H1 (cell line): Measurements from ENCODE around the gene APEX2. TPM values are rescaled to one million over a fixed set of nuclear protein-coding genes. Genes with fewer than 3 reads are reported as not detected.

ENCODE experiments used
- CTCF ChIA-PET: fragments of 300-600 bp; sonication (Branson Sonifier 250); formaldehyde crosslinking; loops from one replicate; lab custom pipeline; 2021; ENCODE audit not compliant: partially characterized antibody; lab: Charles Lee
- POLR2A ChIA-PET: fragments of 300-600 bp; sonication (Branson Sonifier 250); formaldehyde crosslinking; loops from one replicate; lab custom pipeline; 2021; ENCODE audit warnings: inconsistent platforms; ENCODE audit not compliant: partially characterized antibody; lab: Charles Lee
- DNase-seq, 2 experiments: peaks; one replicate each; pipeline versions ENCODE4 v3.0.0 to v3.0.0-alpha.2; 2010 to 2022; ENCODE audit warnings: low spot score in 2 of 2, low read depth in 1 of 2, mixed read lengths in 1 of 2
- FAIRE-seq: peaks from 2 replicates; lab custom pipeline; 2011; peaks lifted over from hg19 to GRCh38; lab: Jason Lieb, UNC
- H2AFZ ChIP-seq: 2 replicates; pipeline ENCODE4 v1.8.1; 2012; ENCODE audit warnings: low read length, inconsistent platforms
- H2AK5ac ChIP-seq: 2 replicates; pipeline ENCODE4 v1.6.1; 2013; ENCODE audit warnings: low read depth, low read length
- H2BK120ac ChIP-seq: replicated peaks from 2 replicates; pipeline ENCODE3; 2013; ENCODE audit warnings: low read depth, low read length, inconsistent platforms
- H2BK12ac ChIP-seq: 2 replicates; pipeline ENCODE4 v1.6.1; 2013; ENCODE audit warnings: low read depth, low read length
- H2BK15ac ChIP-seq: 2 replicates; pipeline ENCODE4 v1.6.1; 2013; ENCODE audit warnings: low read length
- H2BK20ac ChIP-seq: 2 replicates; pipeline ENCODE4 v1.6.1; 2013; ENCODE audit warnings: low read length
- H2BK5ac ChIP-seq: 2 replicates; pipeline ENCODE4 v1.6.1; 2013; ENCODE audit warnings: low read depth, low read length
- H3K14ac ChIP-seq: 2 replicates; pipeline ENCODE4 v1.6.1; 2013; ENCODE audit warnings: inconsistent platforms; ENCODE audit not compliant: insufficient read length
- H3K18ac ChIP-seq: 2 replicates; pipeline ENCODE4 v1.6.1; 2013; ENCODE audit warnings: low read length; ENCODE audit errors: extremely low read depth
- H3K23ac ChIP-seq: 2 replicates; pipeline ENCODE4 v1.6.1; 2013; ENCODE audit warnings: inconsistent platforms; ENCODE audit not compliant: insufficient read length
- H3K23me2 ChIP-seq: 2 replicates; pipeline ENCODE4 v1.6.1; 2013; ENCODE audit warnings: low read depth, low read length
- H3K27ac ChIP-seq: 2 replicates; pipeline ENCODE4 v1.6.1; 2011; ENCODE audit warnings: low read depth, low read length, inconsistent platforms
- H3K27me3 ChIP-seq, 4 experiments: replicated peaks in 1 of 4; 1 replicate in 1 of 4; 2 replicates in 3 of 4; pipeline versions ENCODE4 v1.6.1 to v1.8.1; 2011 to 2013; ENCODE audit warnings: low read length in 3 of 4, mild to moderate bottlenecking in 3 of 4, inconsistent platforms in 2 of 4, mixed read lengths in 2 of 4, moderate library complexity in 1 of 4; ENCODE audit not compliant: control insufficient read depth in 3 of 4, insufficient read depth in 3 of 4; ENCODE audit errors: extremely low read depth in 1 of 4
- H3K36me3 ChIP-seq, 4 experiments: 2 replicates each; pipeline versions ENCODE4 v1.6.1 to v1.8.1; 2011 to 2013; ENCODE audit warnings: mild to moderate bottlenecking in 4 of 4, low read length in 3 of 4, moderate library complexity in 2 of 4, control low read depth in 1 of 4, inconsistent platforms in 1 of 4; ENCODE audit not compliant: insufficient read depth in 4 of 4, control insufficient read depth in 2 of 4
- H3K4ac ChIP-seq: replicated peaks from 2 replicates; pipeline ENCODE3; 2013; ENCODE audit warnings: low read length, low read depth, mixed read lengths, inconsistent platforms; ENCODE audit not compliant: insufficient read length
- H3K4me1 ChIP-seq, 4 experiments: replicated peaks in 1 of 4; 1 replicate in 1 of 4; 2 replicates in 3 of 4; pipeline versions ENCODE4 v1.6.1 to v1.8.1; 2011 to 2013; ENCODE audit warnings: low read length in 3 of 4, inconsistent platforms in 2 of 4, mixed read lengths in 1 of 4; ENCODE audit not compliant: insufficient read depth in 4 of 4, control insufficient read depth in 3 of 4
- H3K4me2 ChIP-seq, 2 experiments: 2 replicates each; pipeline versions ENCODE4 v1.6.1 to v1.8.1; 2011 to 2013; ENCODE audit warnings: low read depth in 2 of 2, low read length in 2 of 2, control low read depth in 1 of 2, inconsistent platforms in 1 of 2, mild to moderate bottlenecking in 1 of 2; ENCODE audit not compliant: insufficient read depth in 1 of 2
- H3K4me3 ChIP-seq, 4 experiments: fragments of 200-600, 300-600 bp in 1 of 4; sonication (generic), shearing (Covaris generic), sonication (Bioruptor Twin) in 1 of 4; 2 replicates each; pipeline versions ENCODE4 v1.5.1 to v1.8.1; 2011 to 2016; ENCODE audit warnings: low read length in 4 of 4, low read depth in 3 of 4, control low read depth in 2 of 4, inconsistent platforms in 2 of 4, mild to moderate bottlenecking in 2 of 4, mixed read lengths in 1 of 4, moderate library complexity in 1 of 4; ENCODE audit not compliant: insufficient read depth in 2 of 4; ENCODE audit errors: extremely low read depth in 1 of 4
- H3K56ac ChIP-seq: replicated peaks from 2 replicates; pipeline ENCODE3; 2013; ENCODE audit warnings: low read depth, mild to moderate bottlenecking, mixed read lengths, low read length, inconsistent platforms; ENCODE audit not compliant: insufficient read length
- H3K79me1 ChIP-seq: 2 replicates; pipeline ENCODE4 v1.6.1; 2013; ENCODE audit warnings: low read depth, low read length, control low read depth
- H3K79me2 ChIP-seq, 2 experiments: 2 replicates each; pipeline versions ENCODE4 v1.6.1 to v1.8.1; 2012 to 2013; ENCODE audit warnings: low read length in 2 of 2, mild to moderate bottlenecking in 2 of 2, inconsistent platforms in 1 of 2; ENCODE audit not compliant: insufficient read depth in 2 of 2, control insufficient read depth in 1 of 2
- H3K9ac ChIP-seq, 4 experiments: replicated peaks in 1 of 4; 1 replicate in 1 of 4; 2 replicates in 3 of 4; pipeline versions ENCODE4 v1.6.1 to v1.8.1; 2011 to 2013; ENCODE audit warnings: low read depth in 3 of 4, low read length in 3 of 4, control low read depth in 2 of 4, mild to moderate bottlenecking in 2 of 4, moderate library complexity in 2 of 4, inconsistent platforms in 1 of 4; ENCODE audit errors: extremely low read depth in 1 of 4
- H3K9me3 ChIP-seq, 2 experiments: 2 replicates each; pipeline versions ENCODE4 v1.6.1 to v1.8.1; 2012 to 2013; ENCODE audit warnings: mild to moderate bottlenecking in 2 of 2, moderate library complexity in 2 of 2, control low read depth in 1 of 2, inconsistent platforms in 1 of 2, low read depth in 1 of 2, low read length in 1 of 2, mixed read lengths in 1 of 2; ENCODE audit not compliant: insufficient read depth in 2 of 2
- H4K20me1 ChIP-seq, 2 experiments: replicated peaks in 1 of 2; 2 replicates each; pipeline versions ENCODE3 to v1.8.1; 2011 to 2013; ENCODE audit warnings: inconsistent platforms in 2 of 2, low read length in 2 of 2, mild to moderate bottlenecking in 1 of 2; ENCODE audit not compliant: insufficient read depth in 2 of 2, control insufficient read depth in 1 of 2
- H4K5ac ChIP-seq: 2 replicates; pipeline ENCODE4 v1.6.1; 2013; ENCODE audit warnings: low read length, low read depth, mixed read lengths, inconsistent platforms; ENCODE audit not compliant: insufficient read length
- H4K8ac ChIP-seq: 2 replicates; pipeline ENCODE4 v1.8.0; 2013; ENCODE audit warnings: mild to moderate bottlenecking, moderate library complexity, low read length, inconsistent platforms; ENCODE audit not compliant: insufficient read depth; ENCODE audit errors: extremely low read depth
- H4K91ac ChIP-seq: replicated peaks from 2 replicates; pipeline ENCODE3; 2013; ENCODE audit warnings: low read length, mixed read lengths, inconsistent platforms; ENCODE audit not compliant: insufficient read length
- BRCA1 ChIP-seq: IDR thresholded peaks from 2 replicates; pipeline ENCODE4 v1.6.1; 2012; ENCODE audit warnings: low read depth, low read length, improper control_type of control experiment
- CBX5 ChIP-seq: fragments of 300-800, 300-1000 bp; sonication (generic); IDR thresholded peaks from 2 replicates; pipeline ENCODE4 v1.7.1; 2016; ENCODE audit warnings: antibody characterized with exemption, low read length, low read depth
- CBX8 ChIP-seq: fragments of 300-800, 300-1000 bp; sonication (generic); IDR thresholded peaks from 2 replicates; pipeline ENCODE4 v1.7.1; 2016; ENCODE audit warnings: low read depth, low read length, borderline replicate concordance
- CEBPB ChIP-seq: IDR thresholded peaks from 2 replicates; pipeline ENCODE4 v1.6.1; 2012; ENCODE audit warnings: low read depth, low read length
- CREB1 ChIP-seq: IDR thresholded peaks from 2 replicates; pipeline ENCODE4 v1.6.1; 2012; ENCODE audit warnings: inconsistent platforms
- FOSL1 ChIP-seq: IDR thresholded peaks from 2 replicates; pipeline ENCODE4 v1.6.1; 2011; ENCODE audit warnings: mild to moderate bottlenecking, low read depth, low read length, moderate library complexity; ENCODE audit not compliant: insufficient read depth
- HDAC6 ChIP-seq: IDR thresholded peaks from one replicate; pipeline ENCODE4 v1.7.1; 2012; ENCODE audit warnings: low read depth, mild to moderate bottlenecking, inconsistent platforms, low read length, moderate library complexity
- JUN ChIP-seq: IDR thresholded peaks from 2 replicates; pipeline ENCODE4 v1.6.1; 2011; ENCODE audit warnings: low read depth, mild to moderate bottlenecking, improper control_type of control experiment, low read length
- KDM1A ChIP-seq: fragments of 200-600, 300-600 bp; sonication (generic); IDR thresholded peaks from 2 replicates; pipeline ENCODE4 v1.7.1; 2016; ENCODE audit warnings: mild to moderate bottlenecking, low read length, borderline replicate concordance
- KDM4A ChIP-seq: IDR thresholded peaks from one replicate; pipeline ENCODE4 v1.7.1; 2012; ENCODE audit warnings: low read depth, mild to moderate bottlenecking, moderate library complexity, low read length, inconsistent platforms; ENCODE audit not compliant: severe bottlenecking
- MAFK ChIP-seq: IDR thresholded peaks from 2 replicates; pipeline ENCODE4 v1.6.1; 2012; ENCODE audit warnings: low read depth, mild to moderate bottlenecking, improper control_type of control experiment, low read length
- RBBP5 ChIP-seq: IDR thresholded peaks from 2 replicates; pipeline ENCODE4 v1.7.1; 2012; ENCODE audit warnings: low read depth, mild to moderate bottlenecking, inconsistent platforms, low read length, moderate library complexity, borderline replicate concordance
- RXRA ChIP-seq: IDR thresholded peaks from 2 replicates; pipeline ENCODE4 v1.6.1; 2011; ENCODE audit warnings: low read depth, mild to moderate bottlenecking, low read length, moderate library complexity; ENCODE audit not compliant: insufficient read depth
- SIRT6 ChIP-seq: IDR thresholded peaks from one replicate; pipeline ENCODE4 v1.7.1; 2012; ENCODE audit warnings: low read length, inconsistent platforms
- TBP ChIP-seq: IDR thresholded peaks from 2 replicates; pipeline ENCODE4 v1.6.1; 2011; ENCODE audit warnings: low read depth, low read length, improper control_type of control experiment
- WGBS, 2 experiments: shearing (Covaris generic) in 1 of 2; methylation state at CpG; one replicate each; pipeline versions ENCODE4 v1.1.6 to v1.1.7; 2013 to 2015; ENCODE audit warnings: low lambda C conversion rate in 2 of 2, mixed read lengths in 2 of 2, inconsistent platforms in 1 of 2, low coverage in 1 of 2, missing lambda C conversion rate in 1 of 2; ENCODE audit not compliant: insufficient replicate concordance in 2 of 2, insufficient coverage in 1 of 2, insufficient read length in 1 of 2; ENCODE audit errors: extremely low coverage in 1 of 2, missing lambda C conversion rate in 1 of 2; 5-methylcytosine and 5-hydroxymethylcytosine counted together
- polyA plus RNA-seq, 7 experiments: library from polyadenylated mRNA; depleted of rRNA in 3 of 7; stranded (reverse) in 5 of 7; unstranded in 2 of 7; fragments of >200 nt in 5 of 7; fragments of 200-250 nt in 2 of 7; gene quantifications; 1 replicate in 5 of 7; 2 replicates in 1 of 7; 4 replicates in 1 of 7; pipeline versions ENCODE4 v1.2.1 to v1.2.3, GENCODE V29; 2011 to 2013; ENCODE audit warnings: missing spikeins in 2 of 7, mixed read lengths in 2 of 7
- total RNA-seq: library from RNA; stranded (reverse); fragmentation: NEBNext Ultra II Directional; extraction: Animal tissue kit (Norgen Biotek cat#: 25700); gene quantifications from 2 replicates; pipeline ENCODE4 v1.2.1, GENCODE V29; 2021

Gene APEX2
- total and polyA plus RNA-seq, 2 of the 8 experiments (the other 6 are each of a cell fraction or from before 2014, with no cell fraction given): 18.9 to 36.4 TPM

GRCh38 chrX:54992911-54993622, 7.1 kb upstream of the APEX2 start:
- no peaks in the 10 kb centered on the region for H3K36me3 ChIP-seq
- POLR2A ChIA-PET: no interaction called here
- H3K18ac ChIP-seq: no peak overlapping the region
- no peak overlapping the region for H3K23ac ChIP-seq
- H3K9ac ChIP-seq: no peak overlapping the region
- H2BK120ac ChIP-seq: no peak overlapping the region
- no peak overlapping the region for H3K56ac ChIP-seq
- no peak overlapping the region for H4K8ac ChIP-seq
- H3K4me1 ChIP-seq: no peaks in the 10 kb centered on the region
- H4K20me1 ChIP-seq: no peaks in the 10 kb centered on the region
- H3K4me3 ChIP-seq: no peak overlapping the region
- no peak overlapping the region for H4K91ac ChIP-seq
- no peak overlapping the region for H3K27ac ChIP-seq
- no peak overlapping the region for H3K4me2 ChIP-seq
- no peak overlapping the region for H2BK5ac ChIP-seq
- WGBS, 2 experiments: 80% methylated on average over 1 of the region's 1 CpG; no CpG with 5 or more reads in 1 of the 2 experiments
- no peak overlapping the region for H2BK15ac ChIP-seq
- H3K79me2 ChIP-seq: no peaks in the 10 kb centered on the region
- H3K4ac ChIP-seq: no peak overlapping the region
- no peaks in the 10 kb centered on the region for H3K23me2 ChIP-seq
- H3K27me3 ChIP-seq: no peaks in the 10 kb centered on the region
- no peak overlapping the region for H2BK20ac ChIP-seq
- TF ChIP-seq TBP (no peak), BRCA1 (no peak), CBX5 (no peak), KDM1A (no peak), CREB1 (no peak), CEBPB (no peak), KDM4A (no peak), SIRT6 (no peak), CBX8 (no peak), FOSL1 (no peak), JUN (no peak), RBBP5 (no peak), RXRA (no peak), MAFK (no peak), HDAC6 (no peak)
- TF ChIP-seq, all 59 proteins: peak for 0
- no peak for DNase-seq
- CTCF ChIA-PET: interaction anchor here (1.2 kb wide), 1 partner anchor 10 kb away, joined by 3 read pairs; no protein-coding TSS in a partner anchor
- H3K79me1 ChIP-seq: no peaks in the 10 kb centered on the region
- no peaks in the 10 kb centered on the region for H3K9me3 ChIP-seq
- H2AK5ac ChIP-seq: no peak overlapping the region
- no peak overlapping the region for H2BK12ac ChIP-seq
- no peak for FAIRE-seq
- no peak overlapping the region for H2AFZ ChIP-seq
- H4K5ac ChIP-seq: no peak overlapping the region
- no peak overlapping the region for H3K14ac ChIP-seq
